Activated CD8-positive, alpha-beta memory T cell treated with anti-CD3 and anti-CD28 coated beads for 24 hours (primary cell): ENCODE results near the gene ACSS3.
"Not testable (repeated sequence)": the region's sequence is repeated elsewhere in the genome, so short reads cannot be mapped to it uniquely, and the experiment has no call there.

Experiments
- DNase-seq: peaks from one replicate; pipeline ENCODE4 v3.0.0-alpha.2; 2020

The ACSS3 gene, protein sequence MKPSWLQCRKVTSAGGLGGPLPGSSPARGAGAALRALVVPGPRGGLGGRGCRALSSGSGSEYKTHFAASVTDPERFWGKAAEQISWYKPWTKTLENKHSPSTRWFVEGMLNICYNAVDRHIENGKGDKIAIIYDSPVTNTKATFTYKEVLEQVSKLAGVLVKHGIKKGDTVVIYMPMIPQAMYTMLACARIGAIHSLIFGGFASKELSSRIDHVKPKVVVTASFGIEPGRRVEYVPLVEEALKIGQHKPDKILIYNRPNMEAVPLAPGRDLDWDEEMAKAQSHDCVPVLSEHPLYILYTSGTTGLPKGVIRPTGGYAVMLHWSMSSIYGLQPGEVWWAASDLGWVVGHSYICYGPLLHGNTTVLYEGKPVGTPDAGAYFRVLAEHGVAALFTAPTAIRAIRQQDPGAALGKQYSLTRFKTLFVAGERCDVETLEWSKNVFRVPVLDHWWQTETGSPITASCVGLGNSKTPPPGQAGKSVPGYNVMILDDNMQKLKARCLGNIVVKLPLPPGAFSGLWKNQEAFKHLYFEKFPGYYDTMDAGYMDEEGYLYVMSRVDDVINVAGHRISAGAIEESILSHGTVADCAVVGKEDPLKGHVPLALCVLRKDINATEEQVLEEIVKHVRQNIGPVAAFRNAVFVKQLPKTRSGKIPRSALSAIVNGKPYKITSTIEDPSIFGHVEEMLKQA

DNA sequence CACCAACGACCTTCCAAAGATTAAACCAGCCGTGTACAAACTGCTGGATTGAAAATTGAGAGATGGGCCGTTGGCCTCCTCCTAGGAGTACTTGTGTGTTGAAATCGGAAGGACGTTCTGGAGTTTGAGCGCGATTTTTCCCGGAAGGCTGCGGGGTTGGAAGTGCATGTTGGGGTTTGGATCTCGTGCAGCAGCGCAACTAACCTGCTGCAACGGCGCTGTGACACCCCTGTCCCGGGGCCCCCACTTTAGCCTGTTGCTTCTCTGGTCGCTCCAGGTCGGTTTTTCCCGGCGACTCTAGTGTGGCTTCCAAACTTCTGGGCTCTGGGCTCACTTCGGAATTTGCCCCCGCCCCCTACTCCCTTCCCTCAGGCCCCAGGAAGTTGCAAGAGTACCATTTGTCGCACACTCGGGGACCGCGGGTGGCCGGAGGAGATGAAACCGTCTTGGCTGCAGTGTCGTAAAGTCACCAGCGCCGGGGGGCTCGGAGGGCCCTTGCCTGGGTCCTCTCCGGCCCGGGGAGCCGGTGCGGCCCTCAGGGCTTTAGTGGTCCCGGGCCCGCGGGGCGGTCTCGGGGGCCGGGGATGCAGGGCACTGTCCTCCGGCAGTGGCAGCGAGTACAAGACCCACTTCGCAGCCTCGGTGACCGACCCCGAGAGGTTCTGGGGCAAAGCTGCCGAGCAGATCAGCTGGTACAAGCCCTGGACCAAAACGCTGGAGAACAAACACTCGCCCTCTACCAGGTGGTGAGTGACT, at the start of gene ACSS3:
TSS of gene ACSS3 (plus strand) at position 394 of the 756 bp plus-strand sequence. CDS start at position 436, 42 bp downstream.
- no peak for DNase-seq

DNA sequence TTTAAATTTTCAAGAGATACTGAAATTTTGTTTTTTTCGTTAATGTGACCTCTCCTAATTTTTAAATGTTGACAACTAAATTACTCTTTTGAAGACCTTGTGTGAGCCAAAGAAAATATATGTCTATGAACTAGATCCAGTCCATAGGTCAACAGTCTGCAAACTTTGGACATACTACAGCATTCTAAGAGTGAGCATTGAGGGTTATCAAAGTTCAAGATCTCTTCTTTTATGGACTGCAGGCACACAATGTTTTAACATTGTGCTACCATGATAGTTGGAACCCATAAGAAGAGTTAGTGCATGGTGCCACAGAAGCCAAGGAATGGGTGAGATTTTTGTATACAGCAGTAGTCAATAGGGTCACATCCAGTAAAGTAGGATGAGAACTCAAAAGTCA, 43.0 kb upstream of the ACSS3 start:
- DNase-seq, result no peak

DNA sequence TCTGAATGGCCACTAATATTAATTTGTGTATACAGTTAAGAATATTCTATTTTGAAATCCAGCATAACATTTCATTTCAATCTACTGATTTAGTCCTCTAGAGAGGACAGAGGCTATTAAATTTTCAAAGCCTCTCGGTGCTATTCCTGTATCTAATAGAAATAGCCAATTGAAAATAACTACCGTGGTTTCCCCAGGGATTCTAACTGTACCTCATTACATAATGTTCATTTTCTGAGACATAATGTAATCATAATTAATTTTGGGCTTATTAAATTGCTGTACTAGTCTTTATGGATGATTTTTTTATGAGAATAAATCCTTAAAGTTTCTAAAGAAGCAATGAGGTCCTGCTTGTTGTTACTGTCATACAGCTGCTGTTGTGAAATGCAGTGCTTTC, 38.6 kb upstream of the ACSS3 start:
- no peak for DNase-seq

DNA sequence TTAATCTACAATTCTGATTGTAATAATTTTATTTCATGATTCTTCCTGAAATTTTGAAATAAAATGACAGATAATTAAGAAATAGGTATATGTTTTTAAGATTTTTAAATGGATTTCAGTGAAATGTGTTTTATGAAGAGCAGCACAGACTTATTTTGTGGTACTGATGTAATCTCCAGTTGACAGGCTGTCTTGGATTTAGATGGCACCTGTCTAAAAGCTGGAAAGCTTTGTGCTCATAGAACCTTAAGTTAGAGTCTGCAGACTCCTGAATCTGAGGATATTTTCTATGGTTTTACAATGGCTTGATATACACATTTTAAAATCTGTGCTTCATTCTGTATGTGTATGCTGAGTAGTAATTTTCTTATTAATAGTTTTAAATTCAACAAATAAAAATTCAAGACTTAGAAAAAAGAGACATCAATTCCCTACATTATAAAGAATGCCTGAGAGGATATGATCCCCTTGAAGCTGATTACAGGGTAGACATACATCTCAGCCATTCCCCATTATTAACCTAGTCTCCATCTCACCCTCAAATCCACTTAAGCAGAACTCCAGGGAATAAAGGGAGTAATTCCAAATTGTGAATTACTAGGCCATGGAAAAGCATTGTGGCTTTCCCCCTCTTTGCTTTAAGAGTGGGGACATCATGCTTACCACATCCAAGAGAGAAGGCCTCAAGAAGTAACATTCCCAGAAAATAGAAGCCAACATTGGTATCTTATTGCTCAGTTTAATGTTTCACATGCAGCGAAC, 33.7 kb upstream of the ACSS3 start:
- no peak for DNase-seq

- not testable (repeated sequence) for DNase-seq
These were observed 12.9 kb upstream of the ACSS3 start for GRCh38 chr12:81064971-81065370.

DNA sequence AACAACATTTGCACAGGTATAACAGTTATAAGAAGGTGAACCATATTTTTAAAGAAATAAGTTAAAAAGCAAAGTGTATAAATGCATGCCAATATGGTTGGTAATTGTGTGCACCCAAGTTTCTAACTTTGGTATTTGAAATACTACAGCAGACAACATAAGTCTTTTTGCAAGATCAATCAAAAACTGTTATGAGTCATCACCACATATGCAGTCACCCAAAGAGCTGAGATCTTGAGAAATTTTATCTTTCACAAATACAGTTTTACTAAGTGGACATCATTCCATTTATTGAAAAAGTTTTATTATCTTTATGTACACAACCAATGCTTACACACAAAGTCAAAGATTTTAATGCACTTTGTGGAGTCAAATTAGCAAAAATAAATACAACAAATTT, 7.0 kb upstream of the ACSS3 start:
- DNase-seq, result no peak

GRCh38 chr12:81075539-81075938, 2.3 kb upstream of the ACSS3 start:
- DNase-seq, result no peak

DNA sequence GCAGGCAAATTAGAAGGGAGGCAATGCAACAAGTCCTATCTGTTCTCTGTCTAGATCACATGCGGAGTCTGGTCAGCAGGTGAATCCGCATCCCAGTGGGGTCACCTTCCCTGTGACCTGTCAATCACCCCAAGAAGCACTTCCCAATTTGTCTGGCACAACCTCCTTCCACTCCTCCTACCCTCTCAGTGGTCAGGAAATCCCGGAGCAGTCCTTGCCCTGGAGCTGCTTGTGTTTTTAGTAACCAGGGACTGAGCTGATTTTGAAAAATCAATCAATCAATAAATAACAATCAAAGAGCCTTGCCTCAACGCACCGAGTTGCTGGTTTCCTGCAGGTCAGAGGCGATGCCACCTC, 572 bp upstream of the ACSS3 start:
- DNase-seq, result no peak

DNA sequence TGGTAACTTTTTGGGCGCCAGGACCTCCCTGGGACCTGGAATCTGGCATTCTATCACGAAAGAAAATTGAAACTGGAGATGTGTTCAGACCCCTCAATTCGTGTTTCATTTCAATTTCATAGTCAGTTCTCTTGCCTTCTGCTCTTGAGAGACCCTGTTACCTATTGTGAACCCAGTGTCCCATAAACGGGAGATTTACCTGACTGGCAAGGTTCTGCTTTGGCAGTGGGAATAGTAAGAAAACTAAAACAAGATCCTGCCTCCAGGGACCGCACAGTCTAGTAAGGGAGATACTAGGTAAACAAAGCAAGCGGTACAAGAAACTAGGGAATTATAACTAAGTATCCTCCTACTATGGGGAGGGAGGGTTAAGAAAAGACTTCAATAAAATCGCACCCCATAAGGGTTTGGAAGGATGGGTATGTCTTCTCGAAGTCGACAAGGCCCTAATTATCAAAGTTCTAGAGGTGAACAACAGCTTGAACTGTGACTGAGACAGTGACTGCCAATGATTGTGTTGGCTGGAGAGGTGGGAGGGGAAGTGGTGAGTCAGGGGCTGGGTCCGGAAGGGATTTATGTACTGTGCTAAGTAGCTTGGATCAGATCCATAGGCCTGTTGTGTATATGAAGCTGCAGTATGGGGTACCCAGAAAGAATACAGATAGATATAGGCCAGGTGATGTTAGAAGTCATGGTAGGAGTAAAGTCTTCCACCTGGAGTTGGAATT, 754 bp downstream of the ACSS3 start:
- no peak for DNase-seq

GRCh38 chr12:81079280-81080076, 1.6 kb downstream of the ACSS3 start:
- no peak for DNase-seq

DNA sequence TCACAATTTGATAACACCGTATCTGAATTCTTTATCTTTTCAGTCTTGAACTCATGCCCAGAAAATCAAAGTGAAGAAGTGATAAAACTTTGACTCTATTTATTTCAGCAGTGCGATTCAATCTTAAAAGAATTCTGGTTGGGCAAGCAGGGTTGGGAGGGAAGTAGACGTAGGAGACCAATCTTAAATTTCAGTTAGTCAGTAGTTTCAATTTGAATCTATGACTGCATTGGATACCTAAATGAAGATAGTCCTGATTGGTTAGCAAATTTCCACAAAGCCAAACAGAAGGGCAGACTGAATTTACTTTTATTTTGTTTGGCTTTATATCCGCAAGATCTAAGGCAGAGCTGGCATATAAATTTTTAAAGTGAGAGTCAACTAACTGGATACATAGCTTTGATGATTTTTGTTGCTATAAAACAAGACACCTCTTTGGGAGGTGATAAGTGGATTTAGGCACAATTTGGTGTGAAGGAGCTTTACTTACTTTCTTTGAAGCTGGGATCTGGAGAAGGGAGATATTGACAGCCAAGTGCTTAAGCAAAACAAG, 2.6 kb downstream of the ACSS3 start:
- no peak for DNase-seq

DNA sequence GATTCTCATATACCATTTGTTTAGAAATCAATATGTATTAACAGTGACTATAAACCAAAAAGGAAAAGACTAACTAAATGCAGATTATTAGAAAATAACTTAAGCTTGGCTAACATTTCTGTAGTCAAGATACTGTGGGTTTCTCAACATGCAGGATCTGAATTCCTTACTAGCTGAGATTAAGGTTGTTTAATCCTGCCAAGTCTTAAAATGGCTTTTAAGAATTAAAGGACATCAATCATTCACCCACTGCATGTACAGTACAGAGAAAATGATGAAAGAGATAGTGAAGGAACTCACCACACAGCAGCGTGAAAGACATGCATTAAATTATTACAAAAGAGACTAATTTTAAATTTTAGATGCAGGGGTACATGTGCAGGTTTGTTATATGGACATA, 3.8 kb downstream of the ACSS3 start:
- DNase-seq, result no peak

DNA sequence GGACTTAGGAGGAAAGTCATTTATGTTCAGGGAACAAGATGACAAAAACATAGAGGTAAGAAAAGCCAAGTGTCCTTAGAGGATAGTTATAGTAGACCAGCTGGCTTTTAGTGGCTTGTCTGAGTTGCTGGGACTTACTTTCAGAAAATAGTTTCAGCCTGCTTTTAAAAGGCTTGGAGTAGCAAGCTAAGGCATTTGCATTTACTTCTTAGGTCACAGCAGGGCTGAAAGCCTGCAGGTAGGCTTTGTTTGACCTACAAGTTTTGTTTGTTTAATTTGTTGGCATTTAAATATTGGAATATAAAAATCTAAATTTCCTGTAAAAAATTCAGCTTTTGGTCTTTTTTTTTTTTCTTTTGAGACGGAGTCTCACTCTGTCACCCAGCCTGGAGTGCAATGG, 5.1 kb downstream of the ACSS3 start:
- no peak for DNase-seq

DNA sequence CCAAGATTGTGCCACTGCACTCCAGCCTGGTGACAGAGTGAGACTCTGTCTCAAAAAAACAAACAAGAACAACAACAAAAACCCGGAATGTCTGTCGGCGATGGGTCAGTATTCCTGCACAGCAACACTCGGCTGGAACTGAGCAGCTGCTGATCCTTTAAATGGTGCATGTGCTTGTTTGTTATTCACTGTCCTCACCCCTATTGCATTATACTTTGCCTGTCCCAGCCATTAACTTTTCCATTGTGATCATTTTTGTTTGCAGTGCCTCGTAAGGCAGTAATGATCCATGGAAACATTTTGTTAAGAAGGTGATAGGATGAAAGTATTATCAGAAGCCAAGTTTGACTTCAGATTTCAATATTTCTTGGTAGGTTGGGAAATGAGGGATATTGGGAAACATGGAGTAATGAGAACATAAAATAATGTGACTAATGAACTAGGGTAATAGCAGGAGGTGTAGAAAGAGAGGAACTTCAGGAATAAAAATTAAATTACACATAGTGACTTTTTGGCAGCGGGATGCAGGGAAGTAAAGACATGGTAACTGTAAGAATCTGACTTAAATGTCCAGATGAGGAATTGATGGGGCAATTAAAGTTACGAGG, 6.1 kb downstream of the ACSS3 start:
- no peak for DNase-seq

- no peak for DNase-seq
These were observed 7.0 kb downstream of the ACSS3 start for GRCh38 chr12:81084811-81085350.

DNA sequence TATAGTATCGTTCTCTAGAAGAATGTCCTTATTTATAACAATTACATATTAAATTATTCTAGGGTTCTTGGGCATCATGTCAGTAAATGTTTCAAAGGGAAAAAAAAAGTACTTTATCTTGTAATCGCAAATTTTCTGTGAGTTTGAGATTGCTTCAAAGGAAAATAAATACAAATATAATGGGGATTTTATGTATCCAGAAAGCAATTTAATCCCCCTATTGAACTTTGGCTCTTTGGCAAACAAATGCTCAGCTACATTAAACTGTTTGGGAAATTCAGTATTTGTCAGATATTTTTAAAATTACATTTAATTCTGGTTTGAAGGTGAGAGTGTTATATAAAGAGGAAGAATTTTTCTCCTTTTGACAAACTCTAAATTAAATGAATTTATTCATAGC, 8.0 kb downstream of the ACSS3 start:
- DNase-seq, result no peak

DNA sequence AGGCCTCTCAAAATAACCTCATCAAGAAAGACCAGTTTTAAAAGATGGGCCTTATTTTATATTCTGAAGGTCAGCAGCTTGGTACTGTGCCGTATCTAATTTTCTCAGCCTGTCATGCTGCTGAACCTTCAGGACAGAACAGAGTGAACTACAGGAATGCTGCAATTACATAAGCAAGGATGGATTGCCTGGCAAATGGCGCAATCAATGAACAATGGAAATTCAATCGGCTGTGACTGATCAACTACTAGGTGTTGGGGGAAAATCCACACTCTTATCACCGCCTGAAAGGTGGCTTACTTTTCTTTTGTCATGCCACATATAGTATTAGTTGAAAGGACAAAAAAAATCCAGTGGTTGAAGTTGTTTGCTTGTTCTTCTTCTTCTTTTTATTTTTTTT, 8.5 kb downstream of the ACSS3 start:
- no peak for DNase-seq

- DNase-seq, result no peak
These were observed 10.3 kb downstream of the ACSS3 start for GRCh38 chr12:81088221-81088620.

GRCh38 chr12:81089412-81089811, 11.5 kb downstream of the ACSS3 start:
- no peak for DNase-seq

GRCh38 chr12:81092053-81092452, 14.2 kb downstream of the ACSS3 start:
- no peak for DNase-seq
